Spinal cord (tissue), 10 donors: Measurements from ENCODE around the gene ROR1. TPM values are rescaled to one million over a fixed set of nuclear protein-coding genes. Genes with fewer than 3 reads are reported as not detected.

Source experiments
- DNase-seq, 6 donors: peaks; one replicate each; pipeline versions ENCODE4 v3.0.0 to v3.0.0-alpha.2; 2013 to 2015; ENCODE audit warnings: low spot score in 6 of 6, low read depth in 4 of 6
- H3K27ac ChIP-seq: one replicate; pipeline ENCODE4 v1.5.1; 2013; ENCODE audit warnings: low read depth, low read length, control low read depth
- H3K27me3 ChIP-seq: one replicate; pipeline ENCODE4 v1.6.1; 2013; ENCODE audit warnings: low read length; ENCODE audit not compliant: control insufficient read depth, insufficient read depth
- H3K36me3 ChIP-seq: one replicate; pipeline ENCODE4 v1.6.1; 2013; ENCODE audit warnings: low read length; ENCODE audit not compliant: control insufficient read depth, insufficient read depth
- H3K4me1 ChIP-seq: one replicate; pipeline ENCODE4 v1.6.1; 2013; ENCODE audit warnings: low read length; ENCODE audit not compliant: control insufficient read depth, insufficient read depth
- H3K4me3 ChIP-seq: one replicate; pipeline ENCODE4 v1.5.1; 2013; ENCODE audit warnings: low read depth, low read length, control low read depth
- H3K9me3 ChIP-seq: one replicate; pipeline ENCODE4 v1.6.1; 2013; ENCODE audit warnings: low read length; ENCODE audit not compliant: control insufficient read depth, insufficient read depth
- WGBS: methylation state at CpG from one replicate; pipeline ENCODE4 v1.1.5; 2013; ENCODE audit warnings: missing lambda C conversion rate; ENCODE audit not compliant: insufficient coverage; 5-methylcytosine and 5-hydroxymethylcytosine counted together
- polyA plus RNA-seq, 2 donors: library from polyadenylated mRNA; unstranded; fragments of 120-200 nt; gene quantifications; one replicate each; pipeline ENCODE4 v1.2.1, GENCODE V29; 2013; ENCODE audit not compliant: insufficient read length in 2 of 2
- total RNA-seq, 2 donors: library from RNA; depleted of rRNA in 1 of 2; stranded (reverse); fragments of 120-200 nt in 1 of 2; fragments of >200 nt in 1 of 2; gene quantifications; one replicate each; pipeline versions ENCODE4 v1.2.3 to v1.2.4, GENCODE V29; 2013 to 2014
- donor health status: healthy.

ROR1 gene
- total and polyA plus RNA-seq, 4 donors: 4.0 to 16.5 (median 7.9) TPM

- DNase-seq: no peak
- Histone ChIP-seq H3K27me3 (no peaks in the 10 kb centered on the region), H3K9me3 (no peaks in the 10 kb centered on the region), H3K4me3 (no peak overlapping the region), H3K4me1 (no peaks in the 10 kb centered on the region), H3K36me3 (no peaks in the 10 kb centered on the region), H3K27ac (no peak overlapping the region)
- no CpG with 5 or more reads among the region's 3 CpGs for WGBS
Measured at GRCh38 chr1:63980740-63981407, 207.1 kb downstream of the ROR1 start.

DNA sequence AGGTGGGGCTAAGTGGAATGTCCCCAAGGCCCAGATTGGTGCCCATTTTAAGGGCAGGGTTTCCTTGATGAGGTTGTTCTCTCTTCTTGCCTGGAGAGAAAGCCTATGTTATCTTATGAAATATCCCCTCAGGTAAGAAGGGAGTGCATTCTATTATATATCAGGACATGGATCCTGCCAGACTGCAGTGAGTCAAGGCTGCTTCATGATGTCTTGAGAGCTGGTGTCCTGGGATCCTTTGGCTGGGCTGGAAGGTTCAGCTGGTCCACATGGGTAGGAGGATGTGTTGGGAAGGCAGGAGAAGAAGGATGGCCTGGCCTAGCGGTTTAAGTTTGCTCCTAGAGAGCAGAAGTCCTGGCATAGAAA lies 207.6 kb downstream of the ROR1 start:
- H3K36me3 ChIP-seq: no peaks in the 10 kb centered on the region
- no peak overlapping the region for H3K27ac ChIP-seq
- DNase-seq: no peak
- H3K27me3 ChIP-seq: no peaks in the 10 kb centered on the region
- no peaks in the 10 kb centered on the region for H3K9me3 ChIP-seq
- no peaks in the 10 kb centered on the region for H3K4me1 ChIP-seq
- WGBS: no CpG with 5 or more reads among the region's 1 CpG
- no peak overlapping the region for H3K4me3 ChIP-seq

DNA sequence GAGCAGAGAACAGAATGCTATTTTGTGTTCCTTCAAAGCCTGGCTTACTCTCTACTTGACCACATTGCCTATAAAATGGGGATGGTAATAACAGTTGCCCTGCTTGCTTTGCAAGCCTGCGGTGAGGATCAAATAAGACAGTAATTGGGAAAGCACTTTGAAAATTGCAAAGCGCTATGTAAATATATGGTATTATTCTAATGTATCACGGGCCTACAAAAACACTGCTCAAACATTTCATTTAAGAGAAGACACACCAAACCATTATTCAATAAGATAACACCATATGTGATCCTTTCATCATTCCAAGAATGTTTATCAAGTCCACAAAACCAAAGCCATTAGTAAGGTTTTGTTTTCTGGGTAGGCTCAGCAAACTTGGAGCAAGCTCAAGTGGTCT lies 208.4 kb downstream of the ROR1 start:
- Histone ChIP-seq H3K27ac (no peak overlapping the region), H3K9me3 (no peaks in the 10 kb centered on the region), H3K4me3 (no peak overlapping the region), H3K27me3 (no peaks in the 10 kb centered on the region), H3K4me1 (no peaks in the 10 kb centered on the region), H3K36me3 (no peaks in the 10 kb centered on the region)
- WGBS: no CpG with 5 or more reads among the region's 3 CpGs
- DNase-seq: peak in 1 of 6 donors; percentile 31

GRCh38 chr1:63983391-63984256 lies 209.8 kb downstream of the ROR1 start:
- Histone ChIP-seq H3K4me1 (no peaks in the 10 kb centered on the region), H3K4me3 (no peak overlapping the region), H3K27ac (no peak overlapping the region), H3K36me3 (no peaks in the 10 kb centered on the region), H3K9me3 (no peaks in the 10 kb centered on the region), H3K27me3 (no peaks in the 10 kb centered on the region)
- no peak for DNase-seq
- 0% methylated on average over 1 of the region's 7 CpGs for WGBS

- Histone ChIP-seq H3K27me3 (no peaks in the 10 kb centered on the region), H3K27ac (no peak overlapping the region), H3K9me3 (no peaks in the 10 kb centered on the region), H3K4me3 (no peak overlapping the region), H3K4me1 (no peaks in the 10 kb centered on the region), H3K36me3 (no peaks in the 10 kb centered on the region)
- peak in 2 of 6 donors; percentile 45 to 50 for DNase-seq
- no CpG with 5 or more reads among the region's 4 CpGs for WGBS
Measured at GRCh38 chr1:63984257-63984929, 210.6 kb downstream of the ROR1 start.

DNA sequence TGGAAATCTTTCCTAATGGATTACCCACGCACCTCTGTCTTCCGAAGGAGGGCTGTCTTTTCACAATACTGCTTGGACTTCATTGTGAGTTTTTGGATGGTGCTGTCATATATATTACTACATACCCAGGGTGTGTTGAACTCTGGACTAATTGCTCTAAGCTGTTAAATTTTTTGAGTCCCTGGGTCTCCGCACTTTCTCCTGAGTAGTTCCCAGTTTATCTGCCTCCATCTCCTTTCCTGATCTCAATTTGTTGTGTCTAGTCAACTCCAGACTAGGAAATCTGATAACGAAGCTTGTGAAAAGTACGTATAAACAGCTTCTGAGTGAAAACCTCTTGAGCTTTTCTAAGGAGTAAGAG lies 211.1 kb downstream of the ROR1 start:
- no peak for DNase-seq
- no peak overlapping the region for H3K27ac ChIP-seq
- 80% methylated on average over 1 of the region's 5 CpGs for WGBS

DNA sequence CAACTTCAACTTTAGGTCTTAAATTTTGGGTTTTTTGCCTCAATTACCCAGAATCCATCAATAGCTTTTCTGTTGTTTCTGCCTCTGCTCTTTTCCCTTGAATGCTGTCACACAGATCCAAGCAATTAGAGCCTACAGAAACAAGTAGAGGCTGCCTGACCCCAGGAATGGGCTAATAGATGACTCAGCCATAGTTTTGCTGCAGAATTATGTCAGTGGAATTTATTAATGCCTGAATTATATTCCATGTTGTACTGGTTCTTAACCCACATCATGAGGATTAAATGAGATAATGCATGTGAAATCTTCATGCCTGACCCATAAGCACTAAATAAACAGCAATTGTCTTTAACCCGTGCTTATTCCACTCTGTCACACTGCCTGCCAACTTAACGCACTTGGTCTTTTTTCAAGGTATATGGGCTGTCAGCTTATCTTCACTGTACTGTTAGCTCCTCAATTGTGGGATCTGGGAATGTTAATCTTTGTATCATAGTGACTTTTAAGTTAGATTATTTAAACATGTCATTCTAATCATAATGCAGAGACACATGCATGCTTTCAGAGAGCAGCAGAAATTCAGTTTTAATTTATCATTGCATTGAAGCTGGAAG lies 213.3 kb downstream of the ROR1 start:
- H3K27ac ChIP-seq: no peak overlapping the region
- no peak overlapping the region for H3K4me3 ChIP-seq
- DNase-seq: no peak
- H3K27me3 ChIP-seq: no peaks in the 10 kb centered on the region
- H3K4me1 ChIP-seq: no peaks in the 10 kb centered on the region
- H3K36me3 ChIP-seq: no peaks in the 10 kb centered on the region
- no CpG with 5 or more reads among the region's 2 CpGs for WGBS
- no peaks in the 10 kb centered on the region for H3K9me3 ChIP-seq

More for the DNA sequence above, 211.1 kb downstream of the ROR1 start:
- Histone ChIP-seq H3K36me3 (no peaks in the 10 kb centered on the region), H3K27me3 (no peaks in the 10 kb centered on the region), H3K4me3 (no peak overlapping the region), H3K9me3 (no peaks in the 10 kb centered on the region), H3K4me1 (no peaks in the 10 kb centered on the region)

- H3K9me3 ChIP-seq: no peaks in the 10 kb centered on the region
- WGBS: no CpG with 5 or more reads among the region's 3 CpGs
- H3K4me1 ChIP-seq: no peaks in the 10 kb centered on the region
- no peaks in the 10 kb centered on the region for H3K36me3 ChIP-seq
- H3K27me3 ChIP-seq: no peaks in the 10 kb centered on the region
- H3K27ac ChIP-seq: no peak overlapping the region
- no peak for DNase-seq
- no peak overlapping the region for H3K4me3 ChIP-seq
Measured at GRCh38 chr1:63987628-63988024, 213.8 kb downstream of the ROR1 start.

GRCh38 chr1:63988941-63989340 lies 215.1 kb downstream of the ROR1 start:
- DNase-seq: no peak
- H3K27ac ChIP-seq: no peak overlapping the region
- no peak overlapping the region for H3K4me3 ChIP-seq
- no CpG with 5 or more reads among the region's 2 CpGs for WGBS
- H3K27me3 ChIP-seq: no peaks in the 10 kb centered on the region
- no peaks in the 10 kb centered on the region for H3K9me3 ChIP-seq
- no peaks in the 10 kb centered on the region for H3K36me3 ChIP-seq
- H3K4me1 ChIP-seq: no peaks in the 10 kb centered on the region
